ENCODE measurements around the gene TMEM98. TPM values are rescaled to one million over a fixed set of nuclear protein-coding genes. Genes with fewer than 3 reads are reported as not detected.
"Not testable (repeated sequence)": the region's sequence is repeated elsewhere in the genome, so short reads cannot be mapped to it uniquely, and the experiment has no call there.

The TMEM98 gene
- total and polyA plus RNA-seq, 2 of the 8 experiments (the other 6 are each of a cell fraction or from before 2014, with no cell fraction given), result 86.1 to 232 TPM

DNA sequence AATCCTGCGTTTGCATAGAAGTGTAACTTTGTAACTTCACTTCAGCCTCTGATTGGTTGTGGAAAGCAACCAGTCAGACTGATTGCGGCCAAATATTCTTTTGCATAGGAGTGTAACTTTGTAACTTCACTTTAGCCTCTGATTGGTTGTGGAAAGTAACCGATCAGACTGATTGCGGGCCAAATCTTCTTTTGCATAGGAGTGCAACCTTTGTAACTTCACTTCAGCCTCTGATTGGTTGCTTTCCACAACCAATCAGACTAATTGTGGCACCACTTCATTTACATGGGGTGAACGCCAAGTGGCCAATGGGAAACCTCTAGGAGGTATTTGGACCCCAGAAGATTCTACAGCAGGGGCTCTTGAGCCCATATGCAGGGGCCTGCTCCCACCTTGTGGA is 1.8 kb upstream of the TMEM98 start (continued):
- TF ChIP-seq RBBP5 (IDR thresholded peaks at IDR 0.05; ENCODE audit: borderline replicate concordance, low read depth, low read length), result no peak
- TF ChIP-seq PHF8 (conservative IDR thresholded peaks at IDR 0.05; ENCODE audit: low read depth, low read length), result no peak
- TF ChIP-seq TAF7 (optimal IDR thresholded peaks at IDR 0.05; ENCODE audit: borderline replicate concordance, low read depth, low read length), result no peak
- TF ChIP-seq POLR2A (IDR thresholded peaks at IDR 0.05; ENCODE audit: control extremely low read depth in 1 of 2, low read depth in 2 of 2, low read length in 2 of 2), result no peak
- TF ChIP-seq KDM1A (IDR thresholded peaks at IDR 0.05; ENCODE audit: borderline replicate concordance, low read length), result no peak
- TF ChIP-seq SP4 (IDR thresholded peaks at IDR 0.05; ENCODE audit: low read length), result no peak
- TF ChIP-seq HDAC6 (IDR thresholded peaks at IDR 0.05; ENCODE audit: low read depth, low read length), result no peak

DNA sequence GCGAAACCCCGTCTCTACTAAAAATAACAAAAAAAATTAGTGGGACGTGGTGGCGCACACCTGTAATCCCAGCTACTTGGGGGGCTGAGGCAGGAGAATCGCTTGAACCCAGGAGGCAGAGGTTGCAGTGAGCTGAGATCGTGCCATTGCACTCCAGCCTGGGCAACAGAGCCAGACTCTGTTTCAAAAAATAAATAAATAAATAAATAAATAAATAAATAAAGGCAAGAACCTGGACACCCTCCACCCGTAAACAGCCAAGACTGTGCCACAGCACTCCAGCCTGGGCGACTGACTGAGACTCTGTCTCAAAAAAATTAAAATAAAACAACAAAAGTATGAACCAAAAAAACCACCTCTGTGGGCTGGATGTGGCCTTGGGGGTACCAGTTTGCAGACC is 1.2 kb upstream of the TMEM98 start:
- H3K23me2 ChIP-seq (ENCODE audit: low read depth, low read length), result peaks cover 17% of the 10 kb centered on the region
- H3K36me3 ChIP-seq (ENCODE audit: control insufficient read depth in 2 of 4, insufficient read depth in 4 of 4, low read length in 3 of 4); H3K79me1 ChIP-seq (ENCODE audit: low read depth, low read length); H2BK120ac ChIP-seq (replicated peaks; ENCODE audit: low read depth, low read length); H3K18ac ChIP-seq (ENCODE audit: extremely low read depth, low read length); H4K91ac ChIP-seq (replicated peaks; ENCODE audit: insufficient read length, low read length); H3K56ac ChIP-seq (replicated peaks; ENCODE audit: insufficient read length, low read depth, low read length); H3K14ac ChIP-seq (ENCODE audit: insufficient read length); H3K23ac ChIP-seq (ENCODE audit: insufficient read length); H2AFZ ChIP-seq (ENCODE audit: low read length); H2AK5ac ChIP-seq (ENCODE audit: low read depth, low read length); H3K9me3 ChIP-seq (ENCODE audit: insufficient read depth in 2 of 2, low read depth in 1 of 2, low read length in 1 of 2); POLR2A ChIA-PET (ENCODE audit: partially characterized antibody); H4K20me1 ChIP-seq (replicated peaks in 1 of 2; ENCODE audit: control insufficient read depth in 1 of 2, insufficient read depth in 2 of 2, low read length in 2 of 2); H4K5ac ChIP-seq (ENCODE audit: insufficient read length, low read depth, low read length); H4K8ac ChIP-seq (ENCODE audit: extremely low read depth, insufficient read depth, low read length); H2BK20ac ChIP-seq (ENCODE audit: low read length); DNase-seq (ENCODE audit: low read depth in 1 of 2, low spot score in 2 of 2); H3K4ac ChIP-seq (replicated peaks; ENCODE audit: insufficient read length, low read depth, low read length); H3K27ac ChIP-seq (ENCODE audit: low read depth, low read length); FAIRE-seq; H3K27me3 ChIP-seq (replicated peaks in 1 of 4; ENCODE audit: control insufficient read depth in 3 of 4, extremely low read depth in 1 of 4, insufficient read depth in 3 of 4, low read length in 3 of 4); H3K4me3 ChIP-seq (ENCODE audit: extremely low read depth in 1 of 4, insufficient read depth in 2 of 4, low read depth in 3 of 4, low read length in 4 of 4); H3K9ac ChIP-seq (replicated peaks in 1 of 4; ENCODE audit: extremely low read depth in 1 of 4, low read depth in 3 of 4, low read length in 3 of 4); H2BK5ac ChIP-seq (ENCODE audit: low read depth, low read length): not testable (repeated sequence)
- CTCF ChIA-PET (ENCODE audit: partially characterized antibody), result interaction anchor here (0.6 kb wide), 1 partner anchor 391 kb away, joined by 3 read pairs; no protein-coding TSS in a partner anchor
- WGBS, 2 experiments (ENCODE audit: extremely low coverage in 1 of 2, insufficient coverage in 1 of 2, insufficient read length in 1 of 2, insufficient replicate concordance in 2 of 2, low coverage in 1 of 2, low lambda C conversion rate in 2 of 2, missing lambda C conversion rate in 1 of 2), result 88% methylated on average over 7 of the region's 8 CpGs; no CpG with 5 or more reads in 1 of the 2 experiments
- H3K4me2 ChIP-seq (ENCODE audit: insufficient read depth in 1 of 2, low read depth in 2 of 2, low read length in 2 of 2), result peak overlapping the region in 1 of 2 experiments; percentile 100; a peak in 2 of 4 replicates
- H2BK15ac ChIP-seq (ENCODE audit: low read length), result peak overlapping the region; percentile 88; the same call in 1 of the 2 replicates
- H3K79me2 ChIP-seq (ENCODE audit: control insufficient read depth in 1 of 2, insufficient read depth in 2 of 2, low read length in 2 of 2), result peaks cover 4 to 15% of the 10 kb centered on the region in 2 experiments
- H3K4me1 ChIP-seq (replicated peaks in 1 of 4; ENCODE audit: control insufficient read depth in 3 of 4, insufficient read depth in 4 of 4, low read length in 3 of 4), result peaks cover 4 to 22% (median 16%) of the 10 kb centered on the region in 4 experiments; a peak in 6 of 7 replicates
- H2BK12ac ChIP-seq (ENCODE audit: low read depth, low read length), result 0 out of 2 replicates have a peak overlapping the region, but pooled peaks have one; percentile 84
